ENCODE data around the gene RBFA.

RBFA gene

DNA sequence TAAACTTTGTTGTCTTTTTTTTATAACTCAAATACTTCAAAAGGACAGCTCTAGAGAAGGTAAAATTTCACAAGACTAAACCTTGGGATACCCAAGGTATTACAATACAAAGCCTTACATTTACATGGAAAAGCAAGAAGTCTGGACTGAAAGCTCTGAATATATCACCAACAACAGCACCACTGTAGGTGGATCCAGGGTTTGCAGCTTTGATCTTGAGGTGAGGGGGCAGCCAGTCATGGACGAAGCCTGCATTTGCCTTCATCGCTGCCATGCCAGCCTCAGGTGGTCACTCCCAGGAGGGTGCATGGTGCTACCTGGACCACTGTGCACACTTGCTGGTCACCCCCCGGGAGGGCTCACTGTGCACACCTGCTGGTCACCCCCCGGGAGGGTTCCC lies 36.6 kb downstream of the RBFA start:
- no peak overlapping the region for H3K27ac Mint-ChIP-seq
- no peaks in the 10 kb centered on the region for H3K27me3 Mint-ChIP-seq
- H3K4me1 Mint-ChIP-seq: no peaks in the 10 kb centered on the region
- H3K36me3 Mint-ChIP-seq: no peaks in the 10 kb centered on the region
- no peak overlapping the region for H3K4me3 Mint-ChIP-seq
- no peak for DNase-seq
- no peaks in the 10 kb centered on the region for H3K9me3 Mint-ChIP-seq
- CTCF ChIA-PET: no interaction called here

DNA sequence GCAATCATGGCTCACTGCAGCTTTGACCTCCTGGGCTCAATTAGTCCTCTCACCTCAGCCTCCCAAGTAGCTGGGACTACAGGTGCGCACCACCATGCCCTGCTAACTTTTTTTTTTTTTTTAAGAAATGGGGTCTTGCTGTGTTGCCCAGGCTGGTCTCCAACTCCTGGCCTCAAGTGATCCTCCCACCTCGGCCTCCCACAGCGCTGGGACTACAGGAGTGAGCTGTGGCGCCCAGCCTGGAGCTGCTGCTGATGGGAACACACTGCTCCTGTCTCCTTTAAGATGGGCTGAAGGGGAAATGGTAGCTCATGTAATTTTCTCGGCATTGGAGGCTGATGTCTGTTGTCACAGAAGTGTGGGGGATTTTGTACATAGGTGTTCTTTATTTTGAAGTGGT lies 39.9 kb downstream of the RBFA start:
- H3K4me3 Mint-ChIP-seq: no peak overlapping the region
- no peaks in the 10 kb centered on the region for H3K36me3 Mint-ChIP-seq
- no peaks in the 10 kb centered on the region for H3K4me1 Mint-ChIP-seq
- CTCF ChIA-PET: interaction anchor here (1.2 kb wide), 1 partner anchor 14 kb away, joined by 4 read pairs; no protein-coding TSS in a partner anchor
- H3K9me3 Mint-ChIP-seq: no peaks in the 10 kb centered on the region
- no peaks in the 10 kb centered on the region for H3K27me3 Mint-ChIP-seq
- DNase-seq: no peak
- H3K27ac Mint-ChIP-seq: no peak overlapping the region

DNA sequence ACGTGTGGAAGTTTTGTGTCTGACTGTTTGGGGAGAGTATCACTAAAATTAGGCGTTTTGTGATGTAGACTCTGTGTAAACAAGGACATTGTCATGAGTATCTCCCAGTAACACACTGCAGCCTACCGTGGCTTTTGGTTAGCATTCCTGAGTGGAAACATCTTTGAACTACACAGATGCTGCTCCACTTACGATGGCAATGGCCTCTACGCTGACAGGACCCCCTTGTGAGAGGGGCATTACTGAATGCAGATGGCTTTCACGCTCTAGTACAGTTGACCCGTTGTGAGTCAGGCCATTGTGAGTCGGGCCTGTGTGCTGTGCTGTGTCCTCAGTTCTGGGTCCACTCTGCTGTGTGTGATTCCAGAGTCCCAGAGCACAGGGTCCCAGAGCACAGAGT lies 40.5 kb downstream of the RBFA start:
- CTCF ChIA-PET: interaction anchor here (1.2 kb wide), 1 partner anchor 14 kb away, joined by 4 read pairs; no protein-coding TSS in a partner anchor
- Mint-ChIP-seq H3K27ac (no peak overlapping the region), H3K4me3 (no peak overlapping the region), H3K4me1 (no peaks in the 10 kb centered on the region), H3K9me3 (no peaks in the 10 kb centered on the region), H3K36me3 (no peaks in the 10 kb centered on the region), H3K27me3 (no peaks in the 10 kb centered on the region)
- DNase-seq: no peak

- CTCF ChIA-PET: no interaction called here
- H3K4me3 Mint-ChIP-seq: no peak overlapping the region
- DNase-seq: no peak
- no peaks in the 10 kb centered on the region for H3K36me3 Mint-ChIP-seq
- H3K27ac Mint-ChIP-seq: no peak overlapping the region
- no peaks in the 10 kb centered on the region for H3K9me3 Mint-ChIP-seq
- H3K4me1 Mint-ChIP-seq: no peaks in the 10 kb centered on the region
- H3K27me3 Mint-ChIP-seq: peaks cover 5% of the 10 kb centered on the region
Measured at GRCh38 chr18:80075940-80076339, 41.7 kb downstream of the RBFA start.

- no peaks in the 10 kb centered on the region for H3K4me1 Mint-ChIP-seq
- DNase-seq: no peak
- no peak overlapping the region for H3K27ac Mint-ChIP-seq
- H3K9me3 Mint-ChIP-seq: no peaks in the 10 kb centered on the region
- H3K4me3 Mint-ChIP-seq: no peak overlapping the region
- CTCF ChIA-PET: no interaction called here
- H3K36me3 Mint-ChIP-seq: no peaks in the 10 kb centered on the region
- H3K27me3 Mint-ChIP-seq: peaks cover 9% of the 10 kb centered on the region
Measured at GRCh38 chr18:80076379-80076778, 42.1 kb downstream of the RBFA start.

GRCh38 chr18:80077873-80078272 lies 43.6 kb downstream of the RBFA start:
- H3K27ac Mint-ChIP-seq: no peak overlapping the region
- CTCF ChIA-PET: no interaction called here
- H3K36me3 Mint-ChIP-seq: no peaks in the 10 kb centered on the region

More at GRCh38 chr18:80077873-80078272, 43.6 kb downstream of the RBFA start:
- no peak for DNase-seq
- no peaks in the 10 kb centered on the region for H3K9me3 Mint-ChIP-seq
- peaks cover 11% of the 10 kb centered on the region for H3K27me3 Mint-ChIP-seq
- H3K4me3 Mint-ChIP-seq: no peak overlapping the region
- H3K4me1 Mint-ChIP-seq: no peaks in the 10 kb centered on the region
